Progenitor cell of endocrine pancreas (in vitro differentiated cells): ENCODE results near the gene UBAP1L. TPM values are rescaled to one million over a fixed set of nuclear protein-coding genes. Genes with fewer than 3 reads are reported as not detected.

Experiments
- DNase-seq: peaks from one replicate; pipeline ENCODE4 v3.0.0; 2021; ENCODE audit warnings: low spot score; ENCODE audit not compliant: unreplicated experiment
- H3K27ac Mint-ChIP-seq: 2 replicates; pipeline ENCODE4 v1.8.0; 2021; ENCODE audit warnings: mild to moderate bottlenecking, moderate library complexity, mixed read lengths
- H3K27me3 Mint-ChIP-seq: 2 replicates; pipeline ENCODE4 v1.8.0; 2021; ENCODE audit warnings: mixed read lengths
- H3K36me3 Mint-ChIP-seq: 2 replicates; pipeline ENCODE4 v1.8.0; 2022; ENCODE audit warnings: mixed read lengths; ENCODE audit not compliant: insufficient read depth
- H3K4me1 Mint-ChIP-seq: 2 replicates; pipeline ENCODE4 v1.8.0; 2021; ENCODE audit warnings: low read depth, mixed read lengths
- H3K4me3 Mint-ChIP-seq: 2 replicates; pipeline ENCODE4 v1.8.0; 2021; ENCODE audit warnings: low read depth, mild to moderate bottlenecking, moderate library complexity, mixed read lengths
- H3K9me3 Mint-ChIP-seq: 2 replicates; pipeline ENCODE4 v1.8.0; 2021; ENCODE audit warnings: low read depth, mixed read lengths
- total RNA-seq: library from RNA; stranded (reverse); gene quantifications from 2 replicates; pipeline ENCODE4 v1.2.1, GENCODE V29; 2021
- TF ChIP-seq, protein P1 (sequence below): fragments of 200-600 bp; sonication (generic); IDR thresholded peaks from one replicate; pipeline ENCODE4 v1.5.0; 2021; ENCODE audit warnings: antibody characterized with exemption, mild to moderate bottlenecking; ENCODE audit not compliant: unreplicated experiment

The UBAP1L gene
- total RNA-seq, 1 donor from 2014 or later: 5.8 TPM

DNA sequence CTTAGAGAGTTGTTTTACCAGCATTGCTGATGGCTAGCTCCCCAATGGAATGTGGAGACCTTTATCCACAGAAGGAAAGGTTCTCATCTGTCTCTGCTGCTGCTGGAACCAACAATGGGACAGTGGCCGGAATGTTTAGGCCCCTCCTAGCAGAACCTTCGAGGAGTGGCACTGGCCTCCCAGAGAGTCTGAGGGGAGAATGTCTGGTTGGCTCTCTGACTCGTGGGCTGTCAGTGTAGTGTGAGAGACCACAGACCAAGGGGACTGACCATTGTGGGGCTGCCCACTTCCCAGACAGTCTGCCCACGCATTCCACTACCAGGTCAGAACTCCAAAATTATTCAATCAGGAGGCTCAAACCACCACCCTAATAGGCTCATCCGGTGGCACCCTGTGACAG lies 52.3 kb downstream of the UBAP1L start:
- no peak for DNase-seq
- TF ChIP-seq, protein P1, sequence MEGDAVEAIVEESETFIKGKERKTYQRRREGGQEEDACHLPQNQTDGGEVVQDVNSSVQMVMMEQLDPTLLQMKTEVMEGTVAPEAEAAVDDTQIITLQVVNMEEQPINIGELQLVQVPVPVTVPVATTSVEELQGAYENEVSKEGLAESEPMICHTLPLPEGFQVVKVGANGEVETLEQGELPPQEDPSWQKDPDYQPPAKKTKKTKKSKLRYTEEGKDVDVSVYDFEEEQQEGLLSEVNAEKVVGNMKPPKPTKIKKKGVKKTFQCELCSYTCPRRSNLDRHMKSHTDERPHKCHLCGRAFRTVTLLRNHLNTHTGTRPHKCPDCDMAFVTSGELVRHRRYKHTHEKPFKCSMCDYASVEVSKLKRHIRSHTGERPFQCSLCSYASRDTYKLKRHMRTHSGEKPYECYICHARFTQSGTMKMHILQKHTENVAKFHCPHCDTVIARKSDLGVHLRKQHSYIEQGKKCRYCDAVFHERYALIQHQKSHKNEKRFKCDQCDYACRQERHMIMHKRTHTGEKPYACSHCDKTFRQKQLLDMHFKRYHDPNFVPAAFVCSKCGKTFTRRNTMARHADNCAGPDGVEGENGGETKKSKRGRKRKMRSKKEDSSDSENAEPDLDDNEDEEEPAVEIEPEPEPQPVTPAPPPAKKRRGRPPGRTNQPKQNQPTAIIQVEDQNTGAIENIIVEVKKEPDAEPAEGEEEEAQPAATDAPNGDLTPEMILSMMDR: no peak
- H3K36me3 Mint-ChIP-seq: no peaks in the 10 kb centered on the region
- no peak overlapping the region for H3K4me3 Mint-ChIP-seq
- H3K9me3 Mint-ChIP-seq: no peaks in the 10 kb centered on the region
- H3K27ac Mint-ChIP-seq: no peak overlapping the region
- peaks cover 24% of the 10 kb centered on the region for H3K27me3 Mint-ChIP-seq
- H3K4me1 Mint-ChIP-seq: peaks cover 2% of the 10 kb centered on the region

DNA sequence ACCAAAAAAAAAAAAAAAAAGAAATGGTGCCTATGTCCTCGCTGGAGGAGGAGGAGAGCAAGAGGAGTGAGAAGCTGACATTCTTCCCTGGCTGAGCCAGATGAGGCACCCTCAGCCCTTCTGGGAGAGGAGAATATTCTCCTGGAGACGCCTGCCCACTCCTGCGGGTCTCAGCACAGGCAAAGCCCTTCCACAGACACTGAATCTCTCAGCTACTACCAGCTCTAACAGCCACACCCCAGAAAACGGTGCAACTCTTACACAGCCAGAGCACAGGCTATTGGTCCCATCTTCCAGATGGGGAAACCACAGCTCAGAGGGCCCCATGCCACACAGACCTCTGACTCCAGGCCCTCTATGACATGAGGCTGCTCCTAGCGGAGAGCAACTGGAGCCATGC lies 52.9 kb downstream of the UBAP1L start:
- Mint-ChIP-seq H3K27ac (no peak overlapping the region), H3K4me3 (no peak overlapping the region), H3K4me1 (peaks cover 4% of the 10 kb centered on the region), H3K27me3 (peaks cover 20% of the 10 kb centered on the region), H3K36me3 (no peaks in the 10 kb centered on the region), H3K9me3 (no peaks in the 10 kb centered on the region)
- no peak for DNase-seq
- TF ChIP-seq, protein P1: no peak

DNA sequence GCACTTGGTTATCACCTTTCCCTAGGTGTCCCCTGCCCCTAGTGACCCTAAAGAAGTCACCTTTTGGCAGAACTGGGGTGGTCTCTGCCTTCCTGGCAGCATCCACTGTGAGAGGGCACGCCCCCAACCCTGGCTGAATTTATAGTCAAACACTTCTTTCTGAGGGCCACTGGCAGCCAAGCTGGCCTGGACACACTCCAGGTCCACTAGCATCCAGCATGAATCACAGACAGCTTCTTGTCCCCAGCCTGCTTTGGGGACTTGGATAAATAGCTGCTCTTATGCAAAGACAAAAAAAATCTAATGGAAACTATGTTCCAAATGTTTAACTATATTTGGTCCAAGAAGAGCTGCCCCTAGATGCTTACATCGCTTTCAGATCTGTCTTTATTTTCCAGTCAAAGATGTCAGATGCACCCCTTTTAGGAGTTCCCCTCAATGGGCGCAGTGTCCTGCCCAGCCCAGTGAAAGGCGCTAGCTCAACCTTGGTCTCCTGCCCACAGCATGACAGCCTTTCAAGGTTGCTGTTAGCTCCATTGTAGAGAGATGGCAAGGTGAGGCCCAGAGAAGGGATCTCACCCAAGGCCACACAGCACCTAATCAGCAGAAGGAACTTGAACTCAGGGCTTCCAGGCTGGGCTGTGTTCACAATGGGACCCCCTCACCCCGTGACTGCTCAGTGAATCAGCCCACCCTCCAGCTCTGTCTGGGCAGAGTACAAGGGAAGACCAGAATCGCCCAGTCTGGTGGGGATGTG lies 54.2 kb downstream of the UBAP1L start:
- Mint-ChIP-seq H3K27ac (no peak overlapping the region), H3K27me3 (peaks cover 10% of the 10 kb centered on the region), H3K4me3 (no peak overlapping the region), H3K9me3 (no peaks in the 10 kb centered on the region), H3K36me3 (no peaks in the 10 kb centered on the region), H3K4me1 (peaks cover 6% of the 10 kb centered on the region)
- TF ChIP-seq, protein P1: no peak
- DNase-seq: no peak

DNA sequence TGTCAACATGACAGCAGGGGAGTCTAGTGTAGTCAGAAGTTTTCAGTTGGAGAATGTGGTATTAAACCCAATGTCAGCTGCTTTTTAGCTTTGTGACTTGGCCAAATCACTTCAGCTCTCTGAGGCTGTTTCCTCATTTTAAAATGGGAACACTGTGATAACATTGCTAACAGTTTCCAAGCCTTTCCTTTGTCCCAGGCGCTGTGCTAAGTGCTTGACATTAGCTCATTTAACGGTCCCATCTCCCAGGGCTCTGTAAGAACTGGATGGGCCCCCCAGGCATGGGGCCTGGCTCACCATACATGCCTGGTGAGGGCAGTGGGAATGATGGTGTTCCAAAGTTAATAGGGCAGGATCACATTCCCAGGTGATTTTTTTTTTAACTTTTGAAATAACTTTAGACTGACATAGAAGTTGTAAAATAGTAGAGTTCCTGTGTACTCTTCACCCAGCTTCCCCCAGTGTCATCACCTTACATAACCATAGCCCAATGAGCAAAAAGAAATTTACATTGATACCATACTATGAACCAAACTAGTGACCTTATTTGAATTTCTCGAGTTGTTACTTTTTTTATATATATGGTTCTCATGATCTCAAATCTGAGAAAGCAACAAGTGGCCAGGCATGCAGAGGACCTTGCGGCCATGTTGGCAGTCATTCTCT lies 54.9 kb downstream of the UBAP1L start:
- Mint-ChIP-seq H3K4me1 (peaks cover 6% of the 10 kb centered on the region), H3K27ac (peak overlapping the region; percentile 73), H3K36me3 (no peaks in the 10 kb centered on the region), H3K4me3 (no peak overlapping the region), H3K27me3 (peaks cover 5% of the 10 kb centered on the region), H3K9me3 (no peaks in the 10 kb centered on the region)
- no peak for DNase-seq
- TF ChIP-seq, protein P1: no peak

DNA sequence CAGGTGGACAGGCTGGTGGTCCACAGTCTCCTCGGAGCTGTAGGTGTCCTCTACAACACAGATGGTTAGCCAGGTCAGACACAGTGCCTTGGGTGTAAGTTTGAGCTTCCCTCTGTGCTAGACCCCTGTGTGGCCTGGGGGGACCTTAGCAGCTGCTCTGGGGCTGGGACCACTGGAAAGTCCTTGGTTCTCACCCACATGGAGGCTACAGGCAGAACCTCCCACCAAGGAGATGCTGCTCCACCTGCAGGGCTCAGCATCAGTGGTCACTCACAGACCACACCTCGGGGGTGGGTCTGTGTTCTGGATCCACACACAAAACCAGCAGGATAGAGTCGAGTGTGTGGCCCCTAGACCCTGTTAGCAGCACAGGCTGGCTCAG lies 55.6 kb downstream of the UBAP1L start:
- H3K4me3 Mint-ChIP-seq: no peak overlapping the region
- no peak for DNase-seq
- peaks cover 5% of the 10 kb centered on the region for H3K27me3 Mint-ChIP-seq
- peaks cover 6% of the 10 kb centered on the region for H3K4me1 Mint-ChIP-seq
- H3K36me3 Mint-ChIP-seq: no peaks in the 10 kb centered on the region
- TF ChIP-seq, protein P1: no peak
- H3K27ac Mint-ChIP-seq: peak overlapping the region; percentile 73
- H3K9me3 Mint-ChIP-seq: no peaks in the 10 kb centered on the region
